WTC11 (cell line): ENCODE results near the gene CFAP92. TPM values are rescaled to one million over a fixed set of nuclear protein-coding genes. Genes with fewer than 3 reads are reported as not detected.
A peak's percentile ranks its signal among the peaks of the same experiment; 100 is the strongest.

Source experiments
- ATAC-seq: fragments of 200-7000 bp; cut with Tn5 transposase; 2 replicates; pipeline ENCODE4 v1.10.0; 2021; ENCODE audit warnings: mild to moderate bottlenecking, moderate library complexity
- CTCF ChIA-PET: fragments of 300-600 bp; sonication (Branson Sonifier 250); formaldehyde crosslinking; loops from one replicate; lab custom pipeline; 2021; ENCODE audit warnings: antibody characterized with exemption; lab: Charles Lee
- POLR2A ChIA-PET: fragments of 350-600 bp; sonication (Branson Sonifier 250); formaldehyde crosslinking; loops from one replicate; lab custom pipeline; 2021; ENCODE audit warnings: antibody characterized with exemption; lab: Charles Lee
- DNase-seq: peaks from one replicate; pipeline ENCODE4 v3.0.0; 2021; ENCODE audit warnings: low spot score
- H3K27ac Mint-ChIP-seq: 2 replicates; pipeline ENCODE4 v1.8.0; 2021; ENCODE audit warnings: mixed read lengths
- H3K27me3 Mint-ChIP-seq: 2 replicates; pipeline ENCODE4 v1.8.0; 2021; ENCODE audit warnings: low read depth, mild to moderate bottlenecking, moderate library complexity, mixed read lengths
- H3K36me3 Mint-ChIP-seq: 2 replicates; pipeline ENCODE4 v1.8.0; 2021; ENCODE audit warnings: mixed read lengths
- H3K4me1 Mint-ChIP-seq: 2 replicates; pipeline ENCODE4 v1.8.0; 2022; ENCODE audit warnings: mixed read lengths
- H3K4me3 Mint-ChIP-seq: 2 replicates; pipeline ENCODE4 v1.8.0; 2021; ENCODE audit warnings: mild to moderate bottlenecking, moderate library complexity, mixed read lengths
- H3K9me3 Mint-ChIP-seq: 2 replicates; pipeline ENCODE4 v1.8.0; 2021; ENCODE audit warnings: mixed read lengths
- EMX1 ChIP-seq: fragments of 250-450 bp; sonication (Bioruptor Pico); IDR thresholded peaks from 2 replicates; pipeline ENCODE4 v1.8.0; 2021; ENCODE audit warnings: mild to moderate bottlenecking
- ETV6 ChIP-seq: sonication (generic); formaldehyde crosslinking; IDR thresholded peaks from 2 replicates; pipeline ENCODE4 v1.8.1; 2022; ENCODE audit warnings: mild to moderate bottlenecking, missing genetic modification reagents
- HMGA2 ChIP-seq: fragments of 250-450 bp; sonication (Bioruptor Pico); IDR thresholded peaks from 2 replicates; pipeline ENCODE4 v1.4.0; 2021; ENCODE audit warnings: mild to moderate bottlenecking, moderate library complexity
- NFATC4 ChIP-seq: fragments of 250-450 bp; sonication (Bioruptor Pico); IDR thresholded peaks from 2 replicates; pipeline ENCODE4 v1.9.0; 2021; ENCODE audit warnings: mild to moderate bottlenecking
- NFE2L1 ChIP-seq: sonication (generic); formaldehyde crosslinking; IDR thresholded peaks from 2 replicates; pipeline ENCODE4 v1.8.1; 2023; ENCODE audit warnings: missing genetic modification reagents
- PRRX2 ChIP-seq: fragments of 250-450 bp; sonication (Bioruptor Pico); IDR thresholded peaks from 2 replicates; pipeline ENCODE4 v1.8.0; 2021; ENCODE audit warnings: mild to moderate bottlenecking
- RORB ChIP-seq: fragments of 250-450 bp; sonication (Bioruptor Pico); IDR thresholded peaks from 2 replicates; pipeline ENCODE4 v1.9.0; 2021; ENCODE audit warnings: mild to moderate bottlenecking
- SMAD4 ChIP-seq: sonication (generic); formaldehyde crosslinking; IDR thresholded peaks from 2 replicates; pipeline ENCODE4 v1.8.0; 2022; ENCODE audit warnings: mild to moderate bottlenecking, missing genetic modification reagents
- SP1 ChIP-seq: sonication (generic); formaldehyde crosslinking; conservative IDR thresholded peaks from 2 replicates; pipeline ENCODE4 v1.8.1; 2022; ENCODE audit warnings: missing genetic modification reagents
- TEAD4 ChIP-seq: sonication (generic); formaldehyde crosslinking; IDR thresholded peaks from 2 replicates; pipeline ENCODE4 v1.8.0; 2022; ENCODE audit warnings: mild to moderate bottlenecking, missing genetic modification reagents
- TP53 ChIP-seq: sonication (generic); formaldehyde crosslinking; IDR thresholded peaks from 2 replicates; pipeline ENCODE4 v1.8.1; 2023; ENCODE audit warnings: mild to moderate bottlenecking, missing genetic modification reagents
- ZBTB21 ChIP-seq: sonication (generic); formaldehyde crosslinking; IDR thresholded peaks from 2 replicates; pipeline ENCODE4 v1.8.1; 2023; ENCODE audit warnings: mild to moderate bottlenecking, missing genetic modification reagents, borderline replicate concordance
- ZNF121 ChIP-seq: sonication (generic); formaldehyde crosslinking; IDR thresholded peaks from 2 replicates; pipeline ENCODE4 v1.8.0; 2023; ENCODE audit warnings: missing genetic modification reagents
- ZNF138 ChIP-seq: sonication (generic); formaldehyde crosslinking; conservative IDR thresholded peaks from 2 replicates; pipeline ENCODE4 v1.8.1; 2022; ENCODE audit warnings: mild to moderate bottlenecking, moderate library complexity, missing genetic modification reagents
- ZNF219 ChIP-seq: sonication (generic); formaldehyde crosslinking; IDR thresholded peaks from 2 replicates; pipeline ENCODE4 v1.8.0; 2023; ENCODE audit warnings: missing genetic modification reagents, mild to moderate bottlenecking, borderline replicate concordance
- ZNF232 ChIP-seq: sonication (generic); formaldehyde crosslinking; IDR thresholded peaks from 2 replicates; pipeline ENCODE4 v1.8.0; 2022; ENCODE audit warnings: mild to moderate bottlenecking, missing genetic modification reagents
- ZNF396 ChIP-seq: fragments of 250-450 bp; sonication (Bioruptor Pico); IDR thresholded peaks from 2 replicates; pipeline ENCODE4 v1.8.0; 2021; ENCODE audit warnings: mild to moderate bottlenecking, moderate library complexity, borderline replicate concordance
- ZNF423 ChIP-seq: fragments of 250-450 bp; sonication (Bioruptor Pico); IDR thresholded peaks from 2 replicates; pipeline ENCODE4 v2.1.2; 2022; ENCODE audit warnings: mild to moderate bottlenecking, moderate library complexity
- total RNA-seq: library from RNA; stranded (reverse); gene quantifications from 3 replicates; pipeline ENCODE4 v1.2.3, GENCODE V29; 2021
- TF ChIP-seq, protein P1 (sequence below): sonication (generic); formaldehyde crosslinking; IDR thresholded peaks from 2 replicates; pipeline ENCODE4 v1.8.1; 2023; ENCODE audit warnings: mild to moderate bottlenecking, missing genetic modification reagents
- TF ChIP-seq, protein P2 (sequence below): sonication (generic); formaldehyde crosslinking; IDR thresholded peaks from 2 replicates; pipeline ENCODE4 v1.8.0; 2023; ENCODE audit warnings: mild to moderate bottlenecking, missing genetic modification reagents
- TF ChIP-seq, protein P3 (sequence below): sonication (generic); formaldehyde crosslinking; IDR thresholded peaks from 2 replicates; pipeline ENCODE4 v1.8.1; 2023; ENCODE audit warnings: mild to moderate bottlenecking, missing genetic modification reagents, moderate library complexity
- TF ChIP-seq, protein P4 (sequence below): sonication (generic); formaldehyde crosslinking; IDR thresholded peaks from 2 replicates; pipeline ENCODE4 v1.8.0; 2022; ENCODE audit warnings: mild to moderate bottlenecking, missing genetic modification reagents
- TF ChIP-seq, protein P5 (sequence below): sonication (generic); formaldehyde crosslinking; IDR thresholded peaks from 2 replicates; pipeline ENCODE4 v1.8.1; 2023; ENCODE audit warnings: mild to moderate bottlenecking, missing genetic modification reagents
- TF ChIP-seq, protein P6 (sequence below): sonication (generic); formaldehyde crosslinking; IDR thresholded peaks from 2 replicates; pipeline ENCODE4 v1.8.0; 2022; ENCODE audit warnings: mild to moderate bottlenecking, missing genetic modification reagents
- TF ChIP-seq, protein P7 (sequence below): sonication (generic); formaldehyde crosslinking; IDR thresholded peaks from 2 replicates; pipeline ENCODE4 v1.8.0; 2023; ENCODE audit warnings: missing genetic modification reagents
- TF ChIP-seq, protein P8 (sequence below): sonication (generic); formaldehyde crosslinking; conservative IDR thresholded peaks from 2 replicates; pipeline ENCODE4 v1.8.1; 2023; ENCODE audit warnings: mild to moderate bottlenecking, low read depth, missing genetic modification reagents, moderate library complexity

Gene CFAP92
- total RNA-seq, 1 experiment from 2014 or later, result 2.9 TPM

DNA sequence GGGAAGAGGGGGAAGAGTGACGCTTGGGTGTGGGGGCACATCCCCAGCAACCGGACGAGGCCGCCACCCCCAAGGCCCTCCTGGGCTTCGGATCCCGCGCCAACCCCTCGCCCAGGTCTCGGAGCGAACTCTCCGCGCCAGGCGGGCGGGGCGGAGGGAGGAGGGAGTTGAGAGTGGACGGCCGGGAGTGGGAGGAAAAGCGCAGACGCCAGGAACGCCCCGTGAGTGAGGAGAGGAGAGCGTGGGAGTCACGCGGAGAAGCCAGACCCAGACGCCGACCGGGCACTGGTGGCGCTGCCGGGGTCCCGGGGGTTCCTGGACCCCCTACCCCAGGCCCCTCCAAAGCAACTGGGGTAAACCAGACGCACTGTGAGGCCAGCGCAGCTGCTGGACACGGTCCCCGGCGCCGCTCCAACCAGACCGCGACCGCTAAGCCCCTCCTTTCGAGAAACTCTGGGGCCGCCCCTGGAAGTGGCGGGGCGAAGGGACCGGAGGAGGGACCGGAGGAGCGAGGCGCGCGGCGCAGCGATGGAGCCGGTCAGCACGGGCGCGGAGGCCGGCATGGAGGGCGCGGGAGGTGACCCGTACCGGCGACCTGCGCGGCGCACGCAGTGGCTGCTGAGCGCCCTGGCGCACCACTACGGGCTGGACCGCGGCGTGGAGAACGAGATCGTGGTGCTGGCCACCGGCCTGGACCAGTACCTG lies 7.4 kb upstream of the CFAP92 start, which contains the start of gene EFCC1:
EFCC1 (plus strand) TSS at position 204 of the 705 bp plus-strand sequence; CDS start at position 529, 325 bp downstream.
- CTCF ChIA-PET, result interaction anchor here (1.3 kb wide), 1 partner anchor 31 kb away, joined by 3 read pairs; no protein-coding TSS in a partner anchor
- TF ChIP-seq ZNF423 (CRISPR knock-in tag), result no peak
- no peak for TF ChIP-seq ZNF232 (CRISPR knock-in tag)
- TF ChIP-seq, protein P1, sequence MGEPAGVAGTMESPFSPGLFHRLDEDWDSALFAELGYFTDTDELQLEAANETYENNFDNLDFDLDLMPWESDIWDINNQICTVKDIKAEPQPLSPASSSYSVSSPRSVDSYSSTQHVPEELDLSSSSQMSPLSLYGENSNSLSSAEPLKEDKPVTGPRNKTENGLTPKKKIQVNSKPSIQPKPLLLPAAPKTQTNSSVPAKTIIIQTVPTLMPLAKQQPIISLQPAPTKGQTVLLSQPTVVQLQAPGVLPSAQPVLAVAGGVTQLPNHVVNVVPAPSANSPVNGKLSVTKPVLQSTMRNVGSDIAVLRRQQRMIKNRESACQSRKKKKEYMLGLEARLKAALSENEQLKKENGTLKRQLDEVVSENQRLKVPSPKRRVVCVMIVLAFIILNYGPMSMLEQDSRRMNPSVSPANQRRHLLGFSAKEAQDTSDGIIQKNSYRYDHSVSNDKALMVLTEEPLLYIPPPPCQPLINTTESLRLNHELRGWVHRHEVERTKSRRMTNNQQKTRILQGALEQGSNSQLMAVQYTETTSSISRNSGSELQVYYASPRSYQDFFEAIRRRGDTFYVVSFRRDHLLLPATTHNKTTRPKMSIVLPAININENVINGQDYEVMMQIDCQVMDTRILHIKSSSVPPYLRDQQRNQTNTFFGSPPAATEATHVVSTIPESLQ (CRISPR knock-in tag), result no peak
- peak; percentile 32 for TF ChIP-seq TP53 (CRISPR knock-in tag)
- no peak for TF ChIP-seq TEAD4 (CRISPR knock-in tag)
- 0 out of 2 replicates have a peak, but pooled peaks have one; percentile 53 for TF ChIP-seq SP1 (CRISPR knock-in tag)
- no peak for TF ChIP-seq ZNF138 (CRISPR knock-in tag)
- no peak for TF ChIP-seq ZBTB21 (CRISPR knock-in tag)
- TF ChIP-seq, protein P2, sequence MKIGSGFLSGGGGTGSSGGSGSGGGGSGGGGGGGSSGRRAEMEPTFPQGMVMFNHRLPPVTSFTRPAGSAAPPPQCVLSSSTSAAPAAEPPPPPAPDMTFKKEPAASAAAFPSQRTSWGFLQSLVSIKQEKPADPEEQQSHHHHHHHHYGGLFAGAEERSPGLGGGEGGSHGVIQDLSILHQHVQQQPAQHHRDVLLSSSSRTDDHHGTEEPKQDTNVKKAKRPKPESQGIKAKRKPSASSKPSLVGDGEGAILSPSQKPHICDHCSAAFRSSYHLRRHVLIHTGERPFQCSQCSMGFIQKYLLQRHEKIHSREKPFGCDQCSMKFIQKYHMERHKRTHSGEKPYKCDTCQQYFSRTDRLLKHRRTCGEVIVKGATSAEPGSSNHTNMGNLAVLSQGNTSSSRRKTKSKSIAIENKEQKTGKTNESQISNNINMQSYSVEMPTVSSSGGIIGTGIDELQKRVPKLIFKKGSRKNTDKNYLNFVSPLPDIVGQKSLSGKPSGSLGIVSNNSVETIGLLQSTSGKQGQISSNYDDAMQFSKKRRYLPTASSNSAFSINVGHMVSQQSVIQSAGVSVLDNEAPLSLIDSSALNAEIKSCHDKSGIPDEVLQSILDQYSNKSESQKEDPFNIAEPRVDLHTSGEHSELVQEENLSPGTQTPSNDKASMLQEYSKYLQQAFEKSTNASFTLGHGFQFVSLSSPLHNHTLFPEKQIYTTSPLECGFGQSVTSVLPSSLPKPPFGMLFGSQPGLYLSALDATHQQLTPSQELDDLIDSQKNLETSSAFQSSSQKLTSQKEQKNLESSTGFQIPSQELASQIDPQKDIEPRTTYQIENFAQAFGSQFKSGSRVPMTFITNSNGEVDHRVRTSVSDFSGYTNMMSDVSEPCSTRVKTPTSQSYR (CRISPR knock-in tag), result peak; percentile 10; the same call in 1 of the 2 replicates
- TF ChIP-seq ZNF219 (CRISPR knock-in tag), result no peak
- TF ChIP-seq, protein P3, sequence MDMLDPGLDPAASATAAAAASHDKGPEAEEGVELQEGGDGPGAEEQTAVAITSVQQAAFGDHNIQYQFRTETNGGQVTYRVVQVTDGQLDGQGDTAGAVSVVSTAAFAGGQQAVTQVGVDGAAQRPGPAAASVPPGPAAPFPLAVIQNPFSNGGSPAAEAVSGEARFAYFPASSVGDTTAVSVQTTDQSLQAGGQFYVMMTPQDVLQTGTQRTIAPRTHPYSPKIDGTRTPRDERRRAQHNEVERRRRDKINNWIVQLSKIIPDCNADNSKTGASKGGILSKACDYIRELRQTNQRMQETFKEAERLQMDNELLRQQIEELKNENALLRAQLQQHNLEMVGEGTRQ (CRISPR knock-in tag), result 0 out of 2 replicates have a peak, but pooled peaks have one; percentile 8
- no peak for TF ChIP-seq HMGA2 (CRISPR knock-in tag)
- TF ChIP-seq, protein P4, sequence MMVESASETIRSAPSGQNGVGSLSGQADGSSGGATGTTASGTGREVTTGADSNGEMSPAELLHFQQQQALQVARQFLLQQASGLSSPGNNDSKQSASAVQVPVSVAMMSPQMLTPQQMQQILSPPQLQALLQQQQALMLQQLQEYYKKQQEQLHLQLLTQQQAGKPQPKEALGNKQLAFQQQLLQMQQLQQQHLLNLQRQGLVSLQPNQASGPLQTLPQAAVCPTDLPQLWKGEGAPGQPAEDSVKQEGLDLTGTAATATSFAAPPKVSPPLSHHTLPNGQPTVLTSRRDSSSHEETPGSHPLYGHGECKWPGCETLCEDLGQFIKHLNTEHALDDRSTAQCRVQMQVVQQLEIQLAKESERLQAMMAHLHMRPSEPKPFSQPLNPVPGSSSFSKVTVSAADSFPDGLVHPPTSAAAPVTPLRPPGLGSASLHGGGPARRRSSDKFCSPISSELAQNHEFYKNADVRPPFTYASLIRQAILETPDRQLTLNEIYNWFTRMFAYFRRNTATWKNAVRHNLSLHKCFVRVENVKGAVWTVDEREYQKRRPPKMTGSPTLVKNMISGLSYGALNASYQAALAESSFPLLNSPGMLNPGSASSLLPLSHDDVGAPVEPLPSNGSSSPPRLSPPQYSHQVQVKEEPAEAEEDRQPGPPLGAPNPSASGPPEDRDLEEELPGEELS (CRISPR knock-in tag), result no peak
- no peak for TF ChIP-seq ZNF396 (CRISPR knock-in tag)
- TF ChIP-seq, protein P5, sequence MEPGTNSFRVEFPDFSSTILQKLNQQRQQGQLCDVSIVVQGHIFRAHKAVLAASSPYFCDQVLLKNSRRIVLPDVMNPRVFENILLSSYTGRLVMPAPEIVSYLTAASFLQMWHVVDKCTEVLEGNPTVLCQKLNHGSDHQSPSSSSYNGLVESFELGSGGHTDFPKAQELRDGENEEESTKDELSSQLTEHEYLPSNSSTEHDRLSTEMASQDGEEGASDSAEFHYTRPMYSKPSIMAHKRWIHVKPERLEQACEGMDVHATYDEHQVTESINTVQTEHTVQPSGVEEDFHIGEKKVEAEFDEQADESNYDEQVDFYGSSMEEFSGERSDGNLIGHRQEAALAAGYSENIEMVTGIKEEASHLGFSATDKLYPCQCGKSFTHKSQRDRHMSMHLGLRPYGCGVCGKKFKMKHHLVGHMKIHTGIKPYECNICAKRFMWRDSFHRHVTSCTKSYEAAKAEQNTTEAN (CRISPR knock-in tag), result no peak
- TF ChIP-seq, protein P6, sequence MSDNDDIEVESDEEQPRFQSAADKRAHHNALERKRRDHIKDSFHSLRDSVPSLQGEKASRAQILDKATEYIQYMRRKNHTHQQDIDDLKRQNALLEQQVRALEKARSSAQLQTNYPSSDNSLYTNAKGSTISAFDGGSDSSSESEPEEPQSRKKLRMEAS (CRISPR knock-in tag), result no peak
- no peak for TF ChIP-seq SMAD4
- TF ChIP-seq PRRX2, result no peak
- TF ChIP-seq ETV6, result no peak
- TF ChIP-seq, protein P7, sequence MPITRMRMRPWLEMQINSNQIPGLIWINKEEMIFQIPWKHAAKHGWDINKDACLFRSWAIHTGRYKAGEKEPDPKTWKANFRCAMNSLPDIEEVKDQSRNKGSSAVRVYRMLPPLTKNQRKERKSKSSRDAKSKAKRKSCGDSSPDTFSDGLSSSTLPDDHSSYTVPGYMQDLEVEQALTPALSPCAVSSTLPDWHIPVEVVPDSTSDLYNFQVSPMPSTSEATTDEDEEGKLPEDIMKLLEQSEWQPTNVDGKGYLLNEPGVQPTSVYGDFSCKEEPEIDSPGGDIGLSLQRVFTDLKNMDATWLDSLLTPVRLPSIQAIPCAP (CRISPR knock-in tag), result no peak
- no peak for TF ChIP-seq EMX1 (CRISPR knock-in tag)
- TF ChIP-seq NFATC4 (CRISPR knock-in tag), result no peak
- TF ChIP-seq, protein P8, sequence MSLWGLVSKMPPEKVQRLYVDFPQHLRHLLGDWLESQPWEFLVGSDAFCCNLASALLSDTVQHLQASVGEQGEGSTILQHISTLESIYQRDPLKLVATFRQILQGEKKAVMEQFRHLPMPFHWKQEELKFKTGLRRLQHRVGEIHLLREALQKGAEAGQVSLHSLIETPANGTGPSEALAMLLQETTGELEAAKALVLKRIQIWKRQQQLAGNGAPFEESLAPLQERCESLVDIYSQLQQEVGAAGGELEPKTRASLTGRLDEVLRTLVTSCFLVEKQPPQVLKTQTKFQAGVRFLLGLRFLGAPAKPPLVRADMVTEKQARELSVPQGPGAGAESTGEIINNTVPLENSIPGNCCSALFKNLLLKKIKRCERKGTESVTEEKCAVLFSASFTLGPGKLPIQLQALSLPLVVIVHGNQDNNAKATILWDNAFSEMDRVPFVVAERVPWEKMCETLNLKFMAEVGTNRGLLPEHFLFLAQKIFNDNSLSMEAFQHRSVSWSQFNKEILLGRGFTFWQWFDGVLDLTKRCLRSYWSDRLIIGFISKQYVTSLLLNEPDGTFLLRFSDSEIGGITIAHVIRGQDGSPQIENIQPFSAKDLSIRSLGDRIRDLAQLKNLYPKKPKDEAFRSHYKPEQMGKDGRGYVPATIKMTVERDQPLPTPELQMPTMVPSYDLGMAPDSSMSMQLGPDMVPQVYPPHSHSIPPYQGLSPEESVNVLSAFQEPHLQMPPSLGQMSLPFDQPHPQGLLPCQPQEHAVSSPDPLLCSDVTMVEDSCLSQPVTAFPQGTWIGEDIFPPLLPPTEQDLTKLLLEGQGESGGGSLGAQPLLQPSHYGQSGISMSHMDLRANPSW (CRISPR knock-in tag), result no peak
- no peak for TF ChIP-seq NFE2L1
- 0 out of 2 replicates have a peak, but pooled peaks have one; percentile 16 for TF ChIP-seq ZNF121 (CRISPR knock-in tag)
- no peak for TF ChIP-seq RORB

More for the DNA sequence above, 7.4 kb upstream of the CFAP92 start, which contains the start of gene EFCC1:
- H3K36me3 Mint-ChIP-seq, result no peaks in the 10 kb centered on the region
- no peak within 1 kb of the TSS for H3K27ac Mint-ChIP-seq
- DNase-seq (peak; percentile 72), ATAC-seq (peak; percentile 71)
- peaks cover 98% of the 10 kb centered on the region for H3K27me3 Mint-ChIP-seq
- peaks cover 26% of the 10 kb centered on the region for H3K4me1 Mint-ChIP-seq
- POLR2A ChIA-PET, result no interaction called here
- peaks cover 6% of the 10 kb centered on the region for H3K9me3 Mint-ChIP-seq
- H3K4me3 Mint-ChIP-seq, result peak within 1 kb of the TSS; percentile 75
